Adrenal gland (tissue), 12 donors: Measurements from ENCODE around the gene TAPBPL. TPM values are rescaled to one million over a fixed set of nuclear protein-coding genes. Genes with fewer than 3 reads are reported as not detected.
A peak's percentile ranks its signal among the peaks of the same experiment; 100 is the strongest.

Source experiments
- DNase-seq, 7 donors: peaks; one replicate each; pipeline ENCODE4 v3.0.0-alpha.2; 2019 to 2020
- H3K27ac ChIP-seq, 5 donors: fragments of 200-600 bp; sonication (generic) in 4 of 5; 1 replicate in 3 of 5; 2 replicates in 2 of 5; pipeline versions ENCODE4 v1.5.1 to v1.8.0; 2016 to 2020; ENCODE audit warnings: mild to moderate bottlenecking in 1 of 5
- H3K27me3 ChIP-seq: fragments of 200-600 bp; 2 replicates; pipeline ENCODE4 v1.8.0; 2021
- H3K36me3 ChIP-seq, 2 donors: fragments of 200-600 bp; replicated peaks in 1 of 2; 1 replicate in 1 of 2; 2 replicates in 1 of 2; pipeline versions ENCODE4 v1.5.1 to v1.8.0; 2018 to 2022
- H3K4me1 ChIP-seq, 2 donors: fragments of 200-600 bp; replicated peaks in 1 of 2; 1 replicate in 1 of 2; 2 replicates in 1 of 2; pipeline versions ENCODE4 v1.5.1 to v1.8.0; 2018 to 2021
- H3K4me3 ChIP-seq, 4 donors: fragments of 200-600 bp; sonication (generic) in 3 of 4; one replicate each; pipeline ENCODE4 v1.5.1; 2016 to 2018
- H3K9me3 ChIP-seq, 3 donors: fragments of 200-600 bp; sonication (generic) in 1 of 3; replicated peaks in 1 of 3; 1 replicate in 2 of 3; 2 replicates in 1 of 3; pipeline versions ENCODE4 v1.5.1 to v1.8.0; 2016 to 2021
- POLR2A ChIP-seq, 2 donors: fragments of 450-650 bp; IDR thresholded peaks; one replicate each; pipeline ENCODE4 v1.6.1; 2017; ENCODE audit warnings: antibody characterized with exemption in 2 of 2, mild to moderate bottlenecking in 2 of 2, moderate library complexity in 1 of 2
- WGBS, 4 donors: extraction: QIAGEN DNeasy Blood & Tissue Kit in 2 of 4; methylation state at CpG; one replicate each; pipeline versions ENCODE4 v1.1.5 to v1.1.7; 2013 to 2017; 5-methylcytosine and 5-hydroxymethylcytosine counted together
- intact Hi-C, 2 donors: fragments of 100-400 bp; cut with DNase I; formaldehyde crosslinking; loops; one replicate each; pipeline versions ENCODE4 v1.14.1 to v1.15.0; 2022 to 2023
- polyA plus RNA-seq, 3 donors: library from polyadenylated mRNA; stranded (reverse); fragments of 200-250 nt in 2 of 3; fragments of 350-450 nt in 1 of 3; fragmentation: Illumina TruSeq in 1 of 3; extraction: RNeasy Lipid Tissue Mini Kit (QIAGEN cat#74804) in 1 of 3; gene quantifications; one replicate each; pipeline ENCODE4 v1.2.3, GENCODE V29; 2013 to 2014
- total RNA-seq, 9 donors: library from RNA; depleted of rRNA in 4 of 9; stranded (reverse); fragments of >200 nt in 4 of 9; fragments of 120-200 nt in 1 of 9; fragmentation: NEBNext Ultra II Directional in 1 of 9; extraction: Animal tissue kit (Norgen Biotek cat#: 25700) in 1 of 9; gene quantifications; one replicate each; pipeline versions ENCODE4 v1.1.0 to v1.2.4, GENCODE V29; 2013 to 2023
- TF ChIP-seq, protein P1 (sequence below), 6 experiments: fragments of 450-650 bp in 4 of 6; fragments of 200-600 bp in 2 of 6; sonication (generic) in 1 of 6; IDR thresholded peaks; 1 replicate in 5 of 6; 2 replicates in 1 of 6; pipeline versions ENCODE4 v1.5.1 to v1.8.0; 2016 to 2021; ENCODE audit warnings: antibody characterized with exemption in 6 of 6, mild to moderate bottlenecking in 2 of 6, moderate library complexity in 1 of 6
- donor health status: healthy with polysubstance abuse.
- donor health status: Bipolar disorder and iron deficiency.
- donor health status: DM: yes; HTN: yes; CAD: no.
- donor health status: DM: no; HTN: no; CAD: no.
- donor health status: DM: no; HTN: no; CAD: no.
- donor health status: DM: yes; HTN: yes; CAD: no.

TAPBPL gene
- total and polyA plus RNA-seq, 12 donors = 13.8 to 42.4 (median 32.0) TPM

DNA sequence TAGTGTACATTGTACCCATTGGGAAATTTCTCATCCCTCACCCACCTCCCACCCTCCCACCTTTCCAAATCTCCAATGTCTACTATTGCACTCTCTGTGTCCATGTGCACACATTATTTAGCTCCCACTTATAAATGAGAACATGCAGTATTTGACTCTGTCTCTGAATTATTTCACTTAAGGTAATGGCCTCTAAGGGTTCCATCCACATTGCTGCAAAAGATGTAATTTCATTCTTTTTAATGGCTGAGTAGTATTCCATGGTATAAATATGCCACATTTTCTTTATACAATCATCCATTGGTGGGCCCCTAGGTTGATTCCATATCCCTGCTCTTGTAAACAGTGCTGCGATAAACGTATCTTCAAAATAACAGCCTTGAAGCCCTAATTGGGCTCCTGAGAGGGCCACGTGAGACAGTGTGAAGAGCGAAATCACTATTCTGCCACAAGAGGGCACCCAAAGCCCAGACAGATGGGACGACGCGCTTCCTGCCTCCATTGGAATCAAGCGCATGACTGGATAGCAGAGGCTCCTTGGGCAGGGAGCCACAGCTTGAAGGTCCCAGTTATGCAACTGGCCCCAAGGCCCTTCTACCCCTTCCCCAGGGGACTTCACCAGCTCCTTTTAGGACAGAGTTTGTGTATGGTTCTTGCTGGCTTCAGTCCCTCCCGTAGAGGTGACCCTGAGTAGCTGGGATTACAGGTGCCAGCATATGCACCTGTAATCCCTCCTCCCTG, 28.4 kb upstream of the TAPBPL start:
- 0 to 3% (median 2%) methylated on average over 7 to 9 of the region's 9 CpGs for WGBS, 4 donors
- no peaks in the 10 kb centered on the region for H3K9me3 ChIP-seq
- no peak overlapping the region for H3K4me3 ChIP-seq
- H3K36me3 ChIP-seq = no peaks in the 10 kb centered on the region
- no peak for TF ChIP-seq POLR2A (IDR thresholded peaks at IDR 0.05)
- TF ChIP-seq, protein P1, sequence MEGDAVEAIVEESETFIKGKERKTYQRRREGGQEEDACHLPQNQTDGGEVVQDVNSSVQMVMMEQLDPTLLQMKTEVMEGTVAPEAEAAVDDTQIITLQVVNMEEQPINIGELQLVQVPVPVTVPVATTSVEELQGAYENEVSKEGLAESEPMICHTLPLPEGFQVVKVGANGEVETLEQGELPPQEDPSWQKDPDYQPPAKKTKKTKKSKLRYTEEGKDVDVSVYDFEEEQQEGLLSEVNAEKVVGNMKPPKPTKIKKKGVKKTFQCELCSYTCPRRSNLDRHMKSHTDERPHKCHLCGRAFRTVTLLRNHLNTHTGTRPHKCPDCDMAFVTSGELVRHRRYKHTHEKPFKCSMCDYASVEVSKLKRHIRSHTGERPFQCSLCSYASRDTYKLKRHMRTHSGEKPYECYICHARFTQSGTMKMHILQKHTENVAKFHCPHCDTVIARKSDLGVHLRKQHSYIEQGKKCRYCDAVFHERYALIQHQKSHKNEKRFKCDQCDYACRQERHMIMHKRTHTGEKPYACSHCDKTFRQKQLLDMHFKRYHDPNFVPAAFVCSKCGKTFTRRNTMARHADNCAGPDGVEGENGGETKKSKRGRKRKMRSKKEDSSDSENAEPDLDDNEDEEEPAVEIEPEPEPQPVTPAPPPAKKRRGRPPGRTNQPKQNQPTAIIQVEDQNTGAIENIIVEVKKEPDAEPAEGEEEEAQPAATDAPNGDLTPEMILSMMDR (IDR thresholded peaks at IDR 0.05) = peak; percentile 76 to 97 (median 94)
- DNase-seq = peak; percentile 86 to 96 (median 93)
- H3K4me1 ChIP-seq = peaks cover 10 to 11% of the 10 kb centered on the region in 2 donors
- H3K27ac ChIP-seq = peak overlapping the region in 4 of 5 donors; percentile 35 to 76 (median 68)
- intact Hi-C loops = loop anchor here (2.0 to 10.0 kb wide), 3 partner anchors 39 to 113 kb away; partner anchors contain the start of gene GAPDH (in 1 of the 2)
- H3K27me3 ChIP-seq = no peaks in the 10 kb centered on the region

DNA sequence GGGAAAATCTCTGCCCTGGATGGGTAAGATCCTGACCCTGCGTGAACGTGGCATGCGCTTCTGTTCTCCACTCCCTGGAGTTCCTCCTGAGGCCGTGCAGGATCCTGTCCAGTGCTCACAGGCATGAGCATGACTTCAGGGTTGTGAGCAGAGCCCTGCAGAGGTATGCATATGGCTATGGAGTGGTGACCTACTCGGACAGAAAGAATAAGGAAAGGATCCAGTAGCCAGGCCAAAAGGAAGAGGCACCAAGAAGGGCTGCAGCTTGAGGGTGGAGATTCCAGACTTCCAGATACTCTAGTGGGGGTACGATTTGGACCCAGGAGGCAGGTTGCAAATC, 27.9 kb upstream of the TAPBPL start:
- Histone ChIP-seq H3K9me3 (no peaks in the 10 kb centered on the region), H3K4me1 (peaks cover 10 to 11% of the 10 kb centered on the region in 2 donors), H3K27ac (peak overlapping the region in 4 of 5 donors; percentile 35 to 76 (median 68)), H3K36me3 (no peaks in the 10 kb centered on the region), H3K27me3 (no peaks in the 10 kb centered on the region), H3K4me3 (no peak overlapping the region)
- DNase-seq = no peak
- no peak for TF ChIP-seq POLR2A (IDR thresholded peaks at IDR 0.05)
- TF ChIP-seq, protein P1 (IDR thresholded peaks at IDR 0.05) = no peak
- 32 to 56% (median 42%) methylated on average over 3 to 6 of the region's 6 CpGs for WGBS, 4 donors
- intact Hi-C loops = loop anchor here (5.0 to 10.0 kb wide), 2 partner anchors 38 to 111 kb away; partner anchors contain the start of gene GAPDH (in 1 of the 2)

DNA sequence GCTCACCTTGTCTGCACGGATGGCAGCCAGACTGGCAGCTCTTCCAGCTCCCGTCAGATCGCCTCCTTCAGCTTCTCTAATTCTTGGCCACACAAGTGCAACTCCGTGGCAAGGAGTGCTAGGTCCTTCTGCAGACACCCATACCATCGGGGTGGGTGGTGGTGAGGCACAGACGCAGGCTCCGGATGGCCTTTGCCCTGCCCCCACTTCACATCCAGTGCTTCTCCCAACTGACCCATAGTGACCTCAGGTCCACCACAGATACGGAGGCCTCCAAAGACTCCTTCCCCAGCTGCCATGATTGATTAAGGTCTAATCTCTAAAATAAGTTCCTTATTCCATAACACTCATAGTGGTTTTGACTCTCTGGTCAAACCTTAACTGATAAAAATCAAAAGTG, 27.0 kb upstream of the TAPBPL start:
- intact Hi-C loops = loop anchor here (5.0 to 10.0 kb wide), 2 partner anchors 37 to 110 kb away; partner anchors contain the start of gene GAPDH (in 1 of the 2)
- DNase-seq = peak in 2 of 7 donors; percentile 16 to 50
- WGBS, 4 donors = 83 to 85% (median 84%) methylated on average over 6 to 8 of the region's 8 CpGs
- Histone ChIP-seq H3K9me3 (no peaks in the 10 kb centered on the region), H3K4me1 (peaks cover 10 to 13% of the 10 kb centered on the region in 2 donors), H3K27me3 (no peaks in the 10 kb centered on the region), H3K4me3 (no peak overlapping the region), H3K27ac (no peak overlapping the region), H3K36me3 (no peaks in the 10 kb centered on the region)
- TF ChIP-seq, protein P1 (IDR thresholded peaks at IDR 0.05) = no peak
- no peak for TF ChIP-seq POLR2A (IDR thresholded peaks at IDR 0.05)

DNA sequence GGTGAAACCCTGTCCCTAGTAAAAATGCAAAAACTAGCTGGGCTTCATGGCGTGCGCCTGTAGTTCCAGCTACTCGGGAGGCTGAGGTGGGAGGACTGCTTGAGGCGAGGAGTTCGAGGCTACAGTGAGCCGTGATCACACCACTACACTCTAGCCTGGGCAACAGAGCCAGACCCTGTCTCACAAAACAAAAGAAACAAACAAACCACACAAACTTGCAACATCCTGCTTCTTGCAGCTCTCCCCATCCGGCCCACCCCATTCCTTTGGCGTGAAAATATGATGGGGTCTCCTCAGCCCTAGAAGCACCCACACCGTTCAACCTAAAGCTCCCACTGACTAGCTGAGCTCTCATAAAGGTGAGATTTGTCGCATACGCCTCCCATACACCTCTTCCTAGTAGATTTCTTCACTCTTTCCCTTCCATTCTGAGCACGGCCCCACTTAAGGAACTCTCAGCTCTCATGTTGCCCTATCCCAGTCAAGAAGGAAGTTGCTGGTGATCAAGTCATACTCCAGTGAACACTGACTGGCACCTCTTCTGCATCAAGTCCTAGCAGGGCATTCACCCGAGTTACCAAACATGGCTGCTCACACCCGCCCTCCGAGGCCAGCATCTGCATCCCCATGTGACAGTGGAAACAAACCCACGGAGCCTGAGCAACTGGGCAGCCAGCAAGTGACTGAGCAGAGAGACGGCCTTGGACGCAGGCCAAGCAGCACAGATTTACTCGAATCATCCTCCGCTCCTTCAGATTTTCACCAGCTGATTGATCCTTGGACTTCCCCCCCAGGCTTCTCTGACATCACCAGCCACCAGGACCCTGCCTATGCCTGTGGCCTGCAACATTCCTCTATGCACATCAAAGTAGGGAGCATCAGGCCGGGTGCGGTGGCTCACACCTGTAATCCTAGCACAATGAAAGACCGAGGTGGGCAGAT, 26.0 kb upstream of the TAPBPL start:
- peak; percentile 61 to 91 (median 88) for DNase-seq
- H3K27ac ChIP-seq = peak overlapping the region in 2 of 5 donors; percentile 25 to 28

More for the DNA sequence above, 26.0 kb upstream of the TAPBPL start:
- Histone ChIP-seq H3K4me3 (no peak overlapping the region), H3K36me3 (no peaks in the 10 kb centered on the region), H3K4me1 (peaks cover 10 to 23% of the 10 kb centered on the region in 2 donors), H3K27me3 (no peaks in the 10 kb centered on the region), H3K9me3 (no peaks in the 10 kb centered on the region)
- TF ChIP-seq POLR2A (IDR thresholded peaks at IDR 0.05) = no peak
- TF ChIP-seq, protein P1 (IDR thresholded peaks at IDR 0.05) = no peak
- intact Hi-C loops = loop anchor here in 1 of 2 donors (5.0 to 10.0 kb wide), 2 partner anchors 36 to 109 kb away; partner anchors contain the start of gene GAPDH
- WGBS, 4 donors = 70 to 82% (median 72%) methylated on average over 17 to 23 of the region's 23 CpGs
